Activated CD4-positive, alpha-beta T cell treated with anti-CD3 and anti-CD28 coated beads for 36 hours (primary cell): ENCODE data around the gene USP16. TPM values are rescaled to one million over a fixed set of nuclear protein-coding genes. Genes with fewer than 3 reads are reported as not detected.

Experiments used
- ATAC-seq: fragments of 200-7000 bp; cut with Tn5 transposase; one replicate; pipeline ENCODE4 v1.10.0; 2021; ENCODE audit warnings: mild to moderate bottlenecking, moderate library complexity
- CTCF ChIA-PET: fragments of 350-600 bp; sonication (Branson Sonifier 250); formaldehyde crosslinking; loops from one replicate; lab custom pipeline; 2021; ENCODE audit warnings: antibody characterized with exemption; lab: Charles Lee
- POLR2A ChIA-PET: fragments of 350-600 bp; sonication (Branson Sonifier 250); formaldehyde crosslinking; loops from one replicate; lab custom pipeline; 2021; ENCODE audit warnings: antibody characterized with exemption, inconsistent platforms; lab: Charles Lee
- DNase-seq: peaks from one replicate; pipeline ENCODE4 v3.0.0-alpha.2; 2020
- H3K27ac Mint-ChIP-seq: one replicate; pipeline ENCODE4 v1.8.0; 2021; ENCODE audit warnings: mixed read lengths
- H3K27me3 Mint-ChIP-seq: one replicate; pipeline ENCODE4 v1.8.0; 2021; ENCODE audit warnings: mixed read lengths
- H3K36me3 Mint-ChIP-seq: one replicate; pipeline ENCODE4 v1.8.0; 2021; ENCODE audit warnings: low read depth, mixed read lengths
- H3K4me1 Mint-ChIP-seq: one replicate; pipeline ENCODE4 v1.8.0; 2021; ENCODE audit warnings: mixed read lengths
- H3K4me3 Mint-ChIP-seq: one replicate; pipeline ENCODE4 v1.8.0; 2021; ENCODE audit warnings: mild to moderate bottlenecking, moderate library complexity, mixed read lengths
- H3K9me3 Mint-ChIP-seq: one replicate; pipeline ENCODE4 v1.8.0; 2021; ENCODE audit warnings: low read depth, mixed read lengths
- intact Hi-C, 2 experiments: fragments of 100-400 bp; cut with DNase I in 1 of 2; cut with micrococcal nuclease in 1 of 2; formaldehyde crosslinking; loops; one replicate each; pipeline versions ENCODE4 v1.14.2 to v1.15.1; 2022 to 2024; cut with DNase I, micrococcal nuclease
- total RNA-seq, 2 experiments: library from RNA; stranded (reverse); gene quantifications; one replicate each; pipeline ENCODE4 v1.2.3, GENCODE V29; 2021

Gene USP16
- total RNA-seq, 2 experiments from 2014 or later = 41.1 to 41.7 TPM

DNA sequence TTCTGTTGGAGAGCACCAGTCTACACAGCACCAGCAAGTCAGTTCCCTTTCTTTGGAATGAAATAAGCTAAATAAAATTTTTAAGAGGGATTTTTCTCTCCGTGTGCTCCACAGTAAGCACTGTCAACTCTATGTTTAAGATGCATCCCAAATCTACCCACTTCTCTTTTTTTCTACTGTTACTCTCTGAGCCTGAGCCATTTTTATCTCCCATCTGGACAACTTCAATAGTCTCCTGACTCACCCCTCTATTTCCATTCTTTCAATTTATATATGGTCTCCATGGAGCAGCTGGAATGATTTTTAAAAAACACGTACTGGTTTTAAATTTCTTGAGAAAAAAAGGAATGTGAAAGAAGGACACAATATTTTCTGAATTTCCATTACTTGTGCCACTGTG is 73.7 kb downstream of the USP16 start:
- ChIA-PET POLR2A (interaction anchor here (0.7 kb wide), 1 partner anchor 733 kb away, joined by 3 read pairs; no protein-coding TSS in a partner anchor), CTCF (interaction anchor here (0.7 to 1.4 kb wide), 4 partner anchors 8 to 278 kb away, joined by 3 to 4 read pairs (median 4); no protein-coding TSS in a partner anchor)
- peaks cover 2% of the 10 kb centered on the region for H3K36me3 Mint-ChIP-seq
- no peak for DNase-seq
- no peak for ATAC-seq
- no peak overlapping the region for H3K27ac Mint-ChIP-seq
- H3K4me1 Mint-ChIP-seq = no peaks in the 10 kb centered on the region
- H3K9me3 Mint-ChIP-seq = no peaks in the 10 kb centered on the region
- intact Hi-C loops = loop anchor here in 1 of 2 experiments (10.0 kb wide), 1 partner anchor 97 kb away; no protein-coding TSS in a partner anchor
- no peaks in the 10 kb centered on the region for H3K27me3 Mint-ChIP-seq
- H3K4me3 Mint-ChIP-seq = no peak overlapping the region

DNA sequence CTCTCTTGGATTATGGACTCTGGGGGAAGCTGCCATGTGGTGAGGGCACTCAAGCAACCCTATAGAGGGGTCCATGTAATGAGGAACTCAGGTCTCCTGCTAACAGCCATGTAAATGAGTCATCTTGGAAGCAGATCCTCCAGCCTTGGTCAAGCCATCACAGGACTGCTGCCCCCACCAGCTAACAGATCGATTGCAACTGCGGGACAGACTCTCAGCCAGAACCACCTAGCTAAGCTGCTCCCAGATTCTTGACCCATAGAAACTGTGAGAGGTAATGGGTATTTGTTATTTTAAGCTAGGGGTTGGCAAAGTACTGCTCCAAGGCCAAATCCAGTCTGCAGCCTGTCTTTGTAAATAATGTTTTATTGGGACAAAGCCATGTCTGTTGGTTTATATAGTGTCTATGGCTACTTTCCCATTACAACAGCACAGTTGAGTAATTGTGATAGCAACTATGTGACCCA is 78.4 kb downstream of the USP16 start:
- ChIA-PET POLR2A (no interaction called here), CTCF (interaction anchor here (0.7 kb wide), 1 partner anchor 19 kb away, joined by 3 read pairs; no protein-coding TSS in a partner anchor)
- ATAC-seq (no peak), DNase-seq (no peak)
- H3K27ac Mint-ChIP-seq = no peak overlapping the region
- intact Hi-C loops = no loop called here
- H3K36me3 Mint-ChIP-seq = no peaks in the 10 kb centered on the region
- no peaks in the 10 kb centered on the region for H3K9me3 Mint-ChIP-seq
- no peak overlapping the region for H3K4me3 Mint-ChIP-seq
- H3K27me3 Mint-ChIP-seq = no peaks in the 10 kb centered on the region
- H3K4me1 Mint-ChIP-seq = peaks cover 2% of the 10 kb centered on the region

Other genes with a start within 250 kb of the USP16 start
- 10 to 100 TPM; 26.6 to 29.4 TPM for gene LTN1, start 31.8 kb upstream of the USP16 start, total RNA-seq
- gene RWDD2B, start 5.3 kb upstream of the USP16 start, total RNA-seq = 10 to 100 TPM; 17.8 to 18.3 TPM
- 100 to 1,000 TPM; 465 to 572 TPM for gene CCT8, start 49.0 kb downstream of the USP16 start, total RNA-seq
- 1 to 10 TPM; 4.9 to 5.6 TPM for gene MAP3K7CL, start 106.0 kb downstream of the USP16 start, total RNA-seq